GM19452 (cell line): ENCODE data around the gene ATP1A4.

Source experiments
- ATAC-seq: cut with Tn5 transposase; IDR thresholded peaks from one replicate; pipeline ENCODE4 v1.9.1; 2021; ENCODE audit not compliant: unreplicated experiment

The ATP1A4 gene

GRCh38 chr1:160226623-160227022, 75.2 kb downstream of the ATP1A4 start:
- ATAC-seq, result peak; percentile 80

DNA sequence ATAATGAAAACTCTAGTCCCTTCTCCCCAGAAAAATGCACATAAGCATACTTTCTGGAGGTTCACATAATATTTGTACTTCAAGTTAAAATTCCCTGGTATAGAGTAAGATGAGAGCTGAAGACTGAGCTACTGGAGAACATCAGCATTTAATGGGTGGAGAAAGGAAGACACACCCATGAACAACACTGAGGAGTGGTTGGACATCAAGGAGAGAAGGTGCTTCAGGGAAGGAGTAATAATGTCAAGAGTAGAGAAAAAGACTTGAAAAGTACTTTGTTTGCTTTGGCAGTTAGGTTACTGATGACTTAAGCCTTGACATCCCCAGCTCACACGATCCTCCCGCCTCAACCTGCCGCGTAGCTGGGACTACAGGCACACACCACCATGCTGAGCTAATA, 75.6 kb downstream of the ATP1A4 start:
- ATAC-seq, result no peak

- ATAC-seq, result no peak
These were observed 76.2 kb downstream of the ATP1A4 start for GRCh38 chr1:160227561-160227960.

DNA sequence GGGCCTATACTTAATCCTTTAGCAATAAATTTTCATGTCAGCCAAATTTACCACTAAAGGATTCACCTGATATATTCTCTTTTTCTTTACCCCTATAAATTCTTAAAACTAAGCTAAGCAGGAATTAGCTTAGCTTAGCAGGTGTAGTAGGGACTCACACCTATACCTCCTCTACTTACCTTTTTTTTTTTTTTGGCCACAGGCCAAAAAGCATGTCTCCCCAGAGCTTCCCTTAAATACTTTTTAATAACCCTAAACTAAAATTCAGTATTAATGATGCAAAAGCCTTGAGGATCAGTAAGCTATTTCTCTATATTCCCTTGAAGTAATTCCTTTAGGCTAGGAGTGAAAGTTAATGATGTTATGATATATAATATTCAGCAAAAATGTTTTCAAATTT, 77.0 kb downstream of the ATP1A4 start:
- no peak for ATAC-seq

GRCh38 chr1:160232911-160233310, 81.5 kb downstream of the ATP1A4 start:
- ATAC-seq, result no peak
